ENCODE measurements around the gene TRIO.
"Not testable (repeated sequence)": the region's sequence is repeated elsewhere in the genome, so short reads cannot be mapped to it uniquely, and the experiment has no call there.

The TRIO gene

DNA sequence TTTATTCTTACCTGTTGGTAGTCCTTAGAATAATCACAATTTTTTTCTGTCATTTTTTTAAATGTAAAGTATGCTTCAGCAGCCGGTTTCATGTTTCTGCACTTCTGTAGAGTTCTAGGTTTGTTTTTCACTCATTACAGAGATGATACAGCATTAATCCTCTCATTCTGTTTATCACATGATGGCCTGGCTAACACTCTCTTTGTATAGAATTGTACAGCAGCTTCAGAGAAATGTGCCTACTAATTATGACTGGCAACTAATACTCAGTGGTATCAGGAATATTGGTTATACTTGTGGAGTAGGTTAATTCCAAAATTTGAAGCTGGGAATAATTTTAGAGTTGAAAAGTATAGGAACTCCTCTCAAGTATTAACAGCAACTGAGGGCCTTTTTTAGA lies 245.6 kb downstream of the TRIO start:
- no peak for DNase-seq (ENCODE audit: low read depth)
- TF ChIP-seq CTCF (IDR thresholded peaks at IDR 0.05; ENCODE audit: control insufficient read depth, extremely low read depth, insufficient read depth), result no peak
- no peak overlapping the region for H3K4me3 ChIP-seq (ENCODE audit: low read depth, low read length)

DNA sequence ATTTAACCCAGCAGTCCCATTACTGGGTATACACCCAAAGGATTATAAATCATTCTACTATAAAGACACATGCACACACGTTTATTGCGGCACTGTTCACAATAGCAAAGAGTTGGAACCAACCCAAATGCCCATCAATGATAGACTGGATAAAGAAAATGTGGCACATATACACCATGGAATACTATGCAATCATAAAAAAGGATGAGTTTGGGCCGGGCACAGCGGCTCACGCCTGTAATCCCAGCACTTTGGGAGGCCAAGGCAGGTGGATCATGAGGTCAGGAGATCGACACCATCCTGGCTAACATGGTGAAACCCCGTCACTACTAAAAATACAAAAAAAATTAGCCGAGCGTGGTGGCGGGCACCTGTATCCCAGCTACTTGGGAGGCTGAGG lies 249.4 kb downstream of the TRIO start:
- DNase-seq (ENCODE audit: low read depth); H3K4me3 ChIP-seq (ENCODE audit: low read depth, low read length): not testable (repeated sequence)

DNA sequence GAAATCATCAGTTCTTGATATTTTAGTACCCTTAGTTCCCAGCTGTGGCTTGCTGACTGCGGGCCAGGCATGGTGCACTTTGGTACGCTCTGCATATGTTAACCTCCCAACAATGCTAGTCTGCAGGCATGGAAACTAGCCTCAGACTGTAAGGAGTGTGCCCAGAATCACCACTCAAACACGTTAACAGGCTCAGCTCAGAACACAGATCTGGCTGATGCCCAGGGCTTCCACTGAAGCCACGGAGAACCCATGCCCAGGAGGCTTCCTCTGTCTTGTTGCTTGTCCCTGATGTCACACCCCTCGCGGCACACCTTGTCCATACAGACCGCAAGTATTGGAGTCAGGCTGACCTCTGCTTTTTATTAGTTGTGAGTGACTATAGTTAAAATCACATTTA lies 251.2 kb downstream of the TRIO start:
- DNase-seq (ENCODE audit: low read depth), result no peak
- H3K4me3 ChIP-seq (ENCODE audit: low read depth, low read length), result no peak overlapping the region
- no peak for TF ChIP-seq CTCF (IDR thresholded peaks at IDR 0.05; ENCODE audit: control insufficient read depth, extremely low read depth, insufficient read depth)

- no peak for DNase-seq (ENCODE audit: low read depth)
- H3K4me3 ChIP-seq (ENCODE audit: low read depth, low read length), result no peak overlapping the region
- TF ChIP-seq CTCF (IDR thresholded peaks at IDR 0.05; ENCODE audit: control insufficient read depth, extremely low read depth, insufficient read depth), result no peak
Observed at GRCh38 chr5:14395411-14395810, 252.3 kb downstream of the TRIO start.

DNA sequence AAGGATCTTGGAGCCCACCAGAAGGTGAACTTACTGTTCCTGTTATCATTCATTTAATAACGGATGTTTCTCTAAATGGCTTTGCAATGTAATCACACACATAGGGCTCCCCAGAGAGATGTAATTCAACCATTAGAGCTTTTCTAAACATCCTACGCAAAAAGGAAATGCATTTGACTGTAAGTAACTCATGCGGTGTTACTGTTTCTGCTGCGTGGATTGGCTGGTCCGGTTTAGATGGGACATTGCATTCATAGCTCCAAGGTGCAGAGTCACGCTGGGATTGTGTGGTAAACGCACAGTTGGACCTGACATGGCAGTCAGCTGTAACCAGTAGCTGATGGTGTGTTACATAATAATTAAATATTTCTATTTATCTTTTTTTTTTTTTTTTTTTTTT lies 252.9 kb downstream of the TRIO start:
- no peak for TF ChIP-seq CTCF (IDR thresholded peaks at IDR 0.05; ENCODE audit: control insufficient read depth, extremely low read depth, insufficient read depth)
- DNase-seq (ENCODE audit: low read depth), result no peak
- H3K4me3 ChIP-seq (ENCODE audit: low read depth, low read length), result no peak overlapping the region

DNA sequence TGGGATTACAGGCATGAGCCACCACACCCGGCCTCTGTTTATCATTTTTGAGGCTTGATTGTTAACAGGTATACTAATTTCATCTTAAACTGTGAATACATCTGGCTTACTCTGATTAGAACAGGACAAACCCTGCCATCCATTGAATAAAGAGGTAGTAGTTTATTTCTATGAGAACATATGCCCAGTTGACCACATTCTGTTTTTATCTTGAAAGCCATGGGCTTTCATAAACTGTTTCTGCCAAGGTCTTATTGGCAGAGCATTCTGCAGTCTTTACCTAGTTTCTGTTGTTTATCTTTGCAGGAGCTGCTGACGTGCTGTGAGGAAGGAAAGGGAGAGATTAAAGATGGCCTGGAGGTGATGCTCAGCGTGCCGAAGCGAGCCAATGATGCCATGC lies 253.6 kb downstream of the TRIO start:
- TF ChIP-seq CTCF (IDR thresholded peaks at IDR 0.05; ENCODE audit: control insufficient read depth, extremely low read depth, insufficient read depth), result no peak
- no peak for DNase-seq (ENCODE audit: low read depth)
- no peak overlapping the region for H3K4me3 ChIP-seq (ENCODE audit: low read depth, low read length)

DNA sequence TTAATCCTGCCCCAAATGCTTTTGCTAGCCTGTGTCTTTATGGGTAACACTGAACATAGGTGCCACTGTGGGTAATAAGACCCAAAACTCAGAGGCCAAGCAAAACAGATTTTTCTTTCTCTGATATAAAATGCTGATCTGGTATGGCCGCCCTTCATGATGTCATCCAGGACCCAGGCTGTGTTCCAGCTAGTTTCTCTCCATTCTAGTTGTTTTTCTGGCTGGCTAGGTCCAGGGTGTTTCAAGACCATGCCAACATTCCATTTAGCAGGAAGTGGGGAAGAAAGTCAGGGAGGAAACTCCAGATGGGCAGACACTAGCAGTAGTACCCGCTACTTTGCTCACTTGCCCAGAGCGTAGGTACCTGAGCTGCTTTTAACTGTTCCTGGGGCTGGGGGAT lies 254.6 kb downstream of the TRIO start:
- peak; percentile 39 for DNase-seq (ENCODE audit: low read depth)
- TF ChIP-seq CTCF (IDR thresholded peaks at IDR 0.05; ENCODE audit: control insufficient read depth, extremely low read depth, insufficient read depth), result no peak
- no peak overlapping the region for H3K4me3 ChIP-seq (ENCODE audit: low read depth, low read length)
